Panc1 (cell line): ENCODE data around the gene PCP4L1.

Experiments used
- CTCF ChIP-seq: fragments of 450-650 bp; IDR thresholded peaks from 2 replicates; pipeline ENCODE4 v1.5.1; 2017; ENCODE audit warnings: mild to moderate bottlenecking
- POLR2AphosphoS5 ChIP-seq: IDR thresholded peaks from 2 replicates; pipeline ENCODE4 v1.6.1; 2012; ENCODE audit warnings: mild to moderate bottlenecking, low read depth, low read length, moderate library complexity

GRCh38 chr1:161285113-161285512 is 26.6 kb downstream of the PCP4L1 start:
- TF ChIP-seq POLR2AphosphoS5 (no peak), CTCF (no peak)
